Fibroblast of lung (primary cell): Measurements from ENCODE around the gene FLVCR1.

Experiments
- CTCF ChIP-seq, 2 donors: IDR thresholded peaks in 1 of 2; conservative IDR thresholded peaks in 1 of 2; 1 replicate in 1 of 2; 2 replicates in 1 of 2; pipeline ENCODE4 v1.5.1; 2011 to 2012; ENCODE audit warnings: low read length in 2 of 2, control low read depth in 1 of 2, inconsistent platforms in 1 of 2, low read depth in 1 of 2, mild to moderate bottlenecking in 1 of 2
- EZH2 ChIP-seq: IDR thresholded peaks from 2 replicates; pipeline ENCODE4 v1.5.1; 2012; ENCODE audit warnings: low read length, control low read depth, mild to moderate bottlenecking; ENCODE audit errors: missing control alignments

GRCh38 chr1:212915245-212916091 is 57.4 kb downstream of the FLVCR1 start:
- TF ChIP-seq CTCF (conservative IDR thresholded peaks at IDR 0.05 in 1 of 2, IDR thresholded peaks at IDR 0.05 in 1 of 2; ENCODE audit: low read depth in 1 of 2, low read length in 2 of 2) = peak; percentile 41 to 62
- no peak for TF ChIP-seq EZH2
